Subcutaneous adipose tissue (tissue), 4 donors: ENCODE results near the gene CFAP97D2. TPM values are rescaled to one million over a fixed set of nuclear protein-coding genes. Genes with fewer than 3 reads are reported as not detected.

ENCODE experiments used
- CTCF ChIP-seq: fragments of 450-650 bp; IDR thresholded peaks from one replicate; pipeline ENCODE4 v1.5.1; 2016; ENCODE audit warnings: low read depth, mild to moderate bottlenecking, control low read depth, antibody characterized with exemption, moderate library complexity
- total RNA-seq, 4 donors: library from RNA; depleted of rRNA; stranded (reverse); fragments of >200 nt; gene quantifications; one replicate each; pipeline ENCODE4 v1.1.0, GENCODE V29; 2016

Gene CFAP97D2
- total RNA-seq, 4 donors from 2014 or later = not detected

- TF ChIP-seq CTCF = no peak
Measured at GRCh38 chr13:114151565-114152284, 27.3 kb upstream of the CFAP97D2 start.

- no peak for TF ChIP-seq CTCF
Measured at GRCh38 chr13:114152285-114152645, 26.8 kb upstream of the CFAP97D2 start.

- no peak for TF ChIP-seq CTCF
Measured at GRCh38 chr13:114152831-114153371, 26.2 kb upstream of the CFAP97D2 start.

GRCh38 chr13:114153485-114154080 is 25.5 kb upstream of the CFAP97D2 start:
- no peak for TF ChIP-seq CTCF

- no peak for TF ChIP-seq CTCF
Measured at GRCh38 chr13:114154476-114154875, 24.6 kb upstream of the CFAP97D2 start.

- TF ChIP-seq CTCF = no peak
Measured at GRCh38 chr13:114155320-114155719, 23.7 kb upstream of the CFAP97D2 start.
